ENCODE measurements around the gene STMND1. TPM values are rescaled to one million over a fixed set of nuclear protein-coding genes. Genes with fewer than 3 reads are reported as not detected.

The STMND1 gene
- total RNA-seq, 4 donors from 2014 or later, result not detected

- TF ChIP-seq POLR2A (IDR thresholded peaks at IDR 0.05) (no peak), POLR2AphosphoS5 (IDR thresholded peaks at IDR 0.05) (no peak), EP300 (IDR thresholded peaks at IDR 0.05) (no peak)
- TF ChIP-seq, protein P1, sequence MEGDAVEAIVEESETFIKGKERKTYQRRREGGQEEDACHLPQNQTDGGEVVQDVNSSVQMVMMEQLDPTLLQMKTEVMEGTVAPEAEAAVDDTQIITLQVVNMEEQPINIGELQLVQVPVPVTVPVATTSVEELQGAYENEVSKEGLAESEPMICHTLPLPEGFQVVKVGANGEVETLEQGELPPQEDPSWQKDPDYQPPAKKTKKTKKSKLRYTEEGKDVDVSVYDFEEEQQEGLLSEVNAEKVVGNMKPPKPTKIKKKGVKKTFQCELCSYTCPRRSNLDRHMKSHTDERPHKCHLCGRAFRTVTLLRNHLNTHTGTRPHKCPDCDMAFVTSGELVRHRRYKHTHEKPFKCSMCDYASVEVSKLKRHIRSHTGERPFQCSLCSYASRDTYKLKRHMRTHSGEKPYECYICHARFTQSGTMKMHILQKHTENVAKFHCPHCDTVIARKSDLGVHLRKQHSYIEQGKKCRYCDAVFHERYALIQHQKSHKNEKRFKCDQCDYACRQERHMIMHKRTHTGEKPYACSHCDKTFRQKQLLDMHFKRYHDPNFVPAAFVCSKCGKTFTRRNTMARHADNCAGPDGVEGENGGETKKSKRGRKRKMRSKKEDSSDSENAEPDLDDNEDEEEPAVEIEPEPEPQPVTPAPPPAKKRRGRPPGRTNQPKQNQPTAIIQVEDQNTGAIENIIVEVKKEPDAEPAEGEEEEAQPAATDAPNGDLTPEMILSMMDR (IDR thresholded peaks at IDR 0.05), result no peak
- ATAC-seq, result no peak
- no peaks in the 10 kb centered on the region for H3K36me3 ChIP-seq
- H3K4me1 ChIP-seq, result no peaks in the 10 kb centered on the region
- WGBS, 2 donors (ENCODE audit: low coverage in 1 of 2), result 10 to 50% methylated on average over 2 of the region's 2 CpGs
- H3K9me3 ChIP-seq, result peaks cover 0 to 12% (median 0%) of the 10 kb centered on the region in 3 donors
- no peak overlapping the region for H3K4me3 ChIP-seq
- H3K27me3 ChIP-seq, result no peaks in the 10 kb centered on the region
- H3K27ac ChIP-seq, result no peak overlapping the region
These were observed 48.2 kb downstream of the STMND1 start for GRCh38 chr6:17150096-17150495.

DNA sequence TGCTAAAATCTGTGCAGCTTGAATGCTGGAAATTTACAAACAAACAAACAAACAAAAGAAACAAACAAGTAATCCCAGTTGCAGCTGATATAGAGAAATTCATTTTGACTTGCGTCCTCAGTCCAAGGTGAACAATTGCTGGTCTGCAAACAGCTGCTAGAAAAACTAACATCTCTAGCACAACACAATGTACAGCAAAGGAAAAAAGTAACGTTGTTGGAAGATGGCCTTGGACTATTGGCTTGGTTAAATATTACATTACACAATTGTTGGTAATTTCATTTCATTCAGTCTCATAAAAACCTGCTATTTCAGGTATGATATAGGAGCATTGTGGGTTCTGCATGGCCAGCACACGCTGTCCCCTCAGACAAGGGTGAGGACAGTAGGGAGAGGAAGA, 50.0 kb downstream of the STMND1 start:
- Histone ChIP-seq H3K27me3 (no peaks in the 10 kb centered on the region), H3K36me3 (no peaks in the 10 kb centered on the region), H3K4me1 (no peaks in the 10 kb centered on the region), H3K9me3 (peaks cover 0 to 7% (median 0%) of the 10 kb centered on the region in 3 donors), H3K4me3 (no peak overlapping the region), H3K27ac (no peak overlapping the region)
- TF ChIP-seq POLR2AphosphoS5 (IDR thresholded peaks at IDR 0.05) (no peak), EP300 (IDR thresholded peaks at IDR 0.05) (no peak)
- TF ChIP-seq, protein P1 (IDR thresholded peaks at IDR 0.05), result no peak
- ATAC-seq, result no peak
- WGBS, 2 donors (ENCODE audit: low coverage in 1 of 2), result 83 to 86% methylated on average over 3 of the region's 3 CpGs

- H3K4me1 ChIP-seq, result no peaks in the 10 kb centered on the region
- no peaks in the 10 kb centered on the region for H3K36me3 ChIP-seq
- no peak for ATAC-seq
- H3K27me3 ChIP-seq, result no peaks in the 10 kb centered on the region
- peaks cover 0 to 7% (median 0%) of the 10 kb centered on the region in 3 donors for H3K9me3 ChIP-seq
- H3K27ac ChIP-seq, result no peak overlapping the region
- no peak for TF ChIP-seq POLR2AphosphoS5 (IDR thresholded peaks at IDR 0.05)
- TF ChIP-seq, protein P1 (IDR thresholded peaks at IDR 0.05), result no peak
- no peak for TF ChIP-seq EP300 (IDR thresholded peaks at IDR 0.05)
- TF ChIP-seq POLR2A (IDR thresholded peaks at IDR 0.05), result no peak
- no peak overlapping the region for H3K4me3 ChIP-seq
These were observed 50.9 kb downstream of the STMND1 start for GRCh38 chr6:17152703-17153102.

DNA sequence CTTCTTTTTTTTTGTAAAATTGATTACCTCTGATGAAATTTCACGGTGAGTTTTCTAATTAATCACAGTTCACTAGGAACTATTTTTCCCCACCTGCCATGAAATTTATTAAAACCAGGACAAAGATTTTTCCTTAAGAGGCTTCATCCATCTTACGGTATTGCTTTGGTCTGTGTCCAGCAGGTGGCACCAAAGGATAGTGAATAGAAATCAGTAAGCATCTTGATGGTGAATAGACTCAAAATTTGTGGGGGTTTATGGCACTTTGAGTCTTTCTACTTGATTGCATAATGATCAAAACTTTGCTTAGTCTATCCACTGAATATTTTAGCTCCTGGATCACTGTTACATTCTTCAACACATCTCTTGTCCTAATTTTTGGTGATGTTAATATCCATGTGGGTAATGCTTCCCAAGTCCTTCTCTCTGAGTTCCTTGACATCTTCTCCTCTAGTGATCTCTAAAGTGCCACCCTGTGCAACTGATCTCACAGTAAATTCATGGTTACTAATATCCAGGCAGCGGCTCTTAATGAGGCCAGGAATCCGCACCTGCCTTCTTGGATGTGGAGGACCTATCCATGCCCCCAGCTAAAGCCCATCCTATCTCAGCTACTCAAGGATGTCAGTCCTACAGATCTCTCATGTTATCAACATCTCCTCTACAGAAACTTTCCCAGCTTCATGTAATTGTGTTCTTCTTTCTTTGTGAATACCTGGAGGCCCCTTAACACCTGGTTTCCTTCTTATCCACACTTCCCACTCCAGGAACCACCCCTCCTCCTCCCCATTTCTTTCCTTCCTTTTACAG, 54.5 kb downstream of the STMND1 start:
- peaks cover 0 to 7% (median 0%) of the 10 kb centered on the region in 3 donors for H3K9me3 ChIP-seq
- no peaks in the 10 kb centered on the region for H3K4me1 ChIP-seq
- no peak overlapping the region for H3K27ac ChIP-seq
- peak; percentile 67 for ATAC-seq
- TF ChIP-seq, protein P1 (IDR thresholded peaks at IDR 0.05), result peak; percentile 66 to 91 (median 86)
- TF ChIP-seq EP300 (IDR thresholded peaks at IDR 0.05), result no peak
- H3K27me3 ChIP-seq, result no peaks in the 10 kb centered on the region
- WGBS, 2 donors (ENCODE audit: low coverage in 1 of 2), result 36 to 37% methylated on average over 4 of the region's 4 CpGs
- no peak overlapping the region for H3K4me3 ChIP-seq
- no peaks in the 10 kb centered on the region for H3K36me3 ChIP-seq

GRCh38 chr6:17156966-17157365, 55.1 kb downstream of the STMND1 start:
- Histone ChIP-seq H3K36me3 (no peaks in the 10 kb centered on the region), H3K9me3 (peaks cover 0 to 7% (median 0%) of the 10 kb centered on the region in 3 donors), H3K27ac (no peak overlapping the region), H3K4me3 (no peak overlapping the region), H3K4me1 (no peaks in the 10 kb centered on the region), H3K27me3 (no peaks in the 10 kb centered on the region)
- TF ChIP-seq POLR2AphosphoS5 (IDR thresholded peaks at IDR 0.05), result no peak
- TF ChIP-seq, protein P1 (IDR thresholded peaks at IDR 0.05), result no peak
- TF ChIP-seq EP300 (IDR thresholded peaks at IDR 0.05), result no peak
- WGBS, 2 donors (ENCODE audit: low coverage in 1 of 2), result 79 to 82% methylated on average over 7 to 8 of the region's 8 CpGs
- ATAC-seq, result no peak
